WERI-Rb-1 (cell line): ENCODE results near the gene PAQR7.

Experiments used
- DNase-seq: peaks from one replicate; pipeline ENCODE4 v3.0.0-alpha.2; 2020
- H3K27ac ChIP-seq: fragments of 250-450 bp; sonication (Bioruptor Pico); 2 replicates; pipeline ENCODE4 v1.5.1; 2020; ENCODE audit warnings: mild to moderate bottlenecking, moderate library complexity
- H3K27me3 ChIP-seq: fragments of 250-450 bp; sonication (Bioruptor Pico); 2 replicates; pipeline ENCODE4 v1.5.1; 2021; ENCODE audit warnings: mild to moderate bottlenecking, low read depth, moderate library complexity; ENCODE audit not compliant: insufficient read depth, severe bottlenecking
- H3K36me3 ChIP-seq: fragments of 250-450 bp; sonication (Bioruptor Pico); 2 replicates; pipeline ENCODE4 v1.5.1; 2020; ENCODE audit warnings: mild to moderate bottlenecking, moderate library complexity
- H3K4me3 ChIP-seq: 2 replicates; pipeline ENCODE4 v1.5.1; 2011; ENCODE audit warnings: low read depth, mild to moderate bottlenecking, control low read depth, low read length
- H3K9me3 ChIP-seq: fragments of 250-450 bp; sonication (Bioruptor Pico); 2 replicates; pipeline ENCODE4 v1.5.1; 2021; ENCODE audit warnings: mild to moderate bottlenecking, moderate library complexity; ENCODE audit not compliant: severe bottlenecking
- CTCF ChIP-seq: IDR thresholded peaks from 2 replicates; pipeline ENCODE4 v1.5.1; 2011; ENCODE audit warnings: low read depth, mild to moderate bottlenecking, control low read depth, inconsistent platforms, low read length

PAQR7 gene

GRCh38 chr1:25917996-25918395 lies 42.5 kb upstream of the PAQR7 start:
- Histone ChIP-seq H3K36me3 (no peaks in the 10 kb centered on the region), H3K9me3 (peaks cover 2% of the 10 kb centered on the region), H3K27ac (no peak overlapping the region), H3K27me3 (no peaks in the 10 kb centered on the region), H3K4me3 (no peak overlapping the region)
- no peak for DNase-seq
- no peak for TF ChIP-seq CTCF

GRCh38 chr1:25916460-25916859 lies 41.0 kb upstream of the PAQR7 start:
- H3K4me3 ChIP-seq = no peak overlapping the region
- no peak for TF ChIP-seq CTCF
- no peak for DNase-seq

GRCh38 chr1:25914074-25914995 lies 38.8 kb upstream of the PAQR7 start:
- TF ChIP-seq CTCF = no peak
- Histone ChIP-seq H3K27ac (peak overlapping the region; percentile 29; the same call in 1 of the 2 replicates), H3K36me3 (no peaks in the 10 kb centered on the region), H3K4me3 (no peak overlapping the region), H3K9me3 (peaks cover 2% of the 10 kb centered on the region), H3K27me3 (no peaks in the 10 kb centered on the region)
- DNase-seq = no peak

More at GRCh38 chr1:25916460-25916859, 41.0 kb upstream of the PAQR7 start:
- Histone ChIP-seq H3K36me3 (no peaks in the 10 kb centered on the region), H3K27ac (no peak overlapping the region), H3K9me3 (peaks cover 2% of the 10 kb centered on the region), H3K27me3 (no peaks in the 10 kb centered on the region)

GRCh38 chr1:25913206-25913605 lies 37.7 kb upstream of the PAQR7 start:
- H3K36me3 ChIP-seq = no peaks in the 10 kb centered on the region
- peaks cover 2% of the 10 kb centered on the region for H3K9me3 ChIP-seq
- no peaks in the 10 kb centered on the region for H3K27me3 ChIP-seq
- TF ChIP-seq CTCF = no peak
- no peak for DNase-seq
- H3K27ac ChIP-seq = no peak overlapping the region
- H3K4me3 ChIP-seq = no peak overlapping the region

- Histone ChIP-seq H3K4me3 (no peak overlapping the region), H3K27me3 (no peaks in the 10 kb centered on the region), H3K9me3 (peaks cover 2% of the 10 kb centered on the region), H3K36me3 (no peaks in the 10 kb centered on the region), H3K27ac (no peak overlapping the region)
- no peak for DNase-seq
- TF ChIP-seq CTCF = no peak
Measured at GRCh38 chr1:25912076-25912831, 36.7 kb upstream of the PAQR7 start.
